Tibial nerve (tissue), 4 donors: ENCODE data around the gene SLC25A48. TPM values are rescaled to one million over a fixed set of nuclear protein-coding genes. Genes with fewer than 3 reads are reported as not detected.

Source experiments
- DNase-seq, 2 donors: peaks; one replicate each; pipeline ENCODE4 v3.0.0-alpha.2; 2019; ENCODE audit warnings: low spot score in 2 of 2
- H3K27ac ChIP-seq, 4 donors: fragments of 200-600 bp; sonication (generic) in 3 of 4; one replicate each; pipeline ENCODE4 v1.5.1; 2017 to 2019; ENCODE audit warnings: mild to moderate bottlenecking in 1 of 4
- H3K27me3 ChIP-seq, 2 donors: fragments of 200-600 bp; sonication (generic) in 1 of 2; one replicate each; pipeline versions ENCODE4 v1.5.1 to v1.6.0; 2017 to 2019
- H3K36me3 ChIP-seq, 3 donors: fragments of 200-600 bp; sonication (generic); one replicate each; pipeline ENCODE4 v1.5.1; 2018 to 2019
- H3K4me1 ChIP-seq, 4 donors: fragments of 200-600 bp; sonication (generic) in 3 of 4; one replicate each; pipeline ENCODE4 v1.5.1; 2017 to 2019
- H3K4me3 ChIP-seq, 4 donors: fragments of 200-600 bp; sonication (generic) in 3 of 4; one replicate each; pipeline ENCODE4 v1.5.1; 2017 to 2019; ENCODE audit warnings: mild to moderate bottlenecking in 1 of 4, moderate library complexity in 1 of 4
- H3K9me3 ChIP-seq, 4 donors: fragments of 200-600 bp; sonication (generic) in 3 of 4; one replicate each; pipeline ENCODE4 v1.5.1; 2017 to 2019
- CTCF ChIP-seq, 5 experiments: fragments of 200-600 bp in 3 of 5; fragments of 450-650 bp in 2 of 5; sonication (generic) in 3 of 5; IDR thresholded peaks; one replicate each; pipeline ENCODE4 v1.5.1; 2016 to 2019; ENCODE audit warnings: antibody characterized with exemption in 5 of 5, mild to moderate bottlenecking in 3 of 5, moderate library complexity in 2 of 5
- EP300 ChIP-seq, 2 donors: sonication (generic); formaldehyde crosslinking; IDR thresholded peaks; one replicate each; pipeline ENCODE4 v1.6.1; 2017; ENCODE audit warnings: antibody characterized with exemption in 2 of 2, mild to moderate bottlenecking in 1 of 2
- POLR2A ChIP-seq, 2 donors: fragments of 450-650 bp; IDR thresholded peaks; one replicate each; pipeline ENCODE4 v1.6.1; 2017; ENCODE audit warnings: antibody characterized with exemption in 2 of 2, mild to moderate bottlenecking in 2 of 2, moderate library complexity in 2 of 2
- WGBS, 2 donors: methylation state at CpG; one replicate each; pipeline ENCODE4 v1.1.5; 2018; 5-methylcytosine and 5-hydroxymethylcytosine counted together
- total RNA-seq, 4 donors: library from RNA; depleted of rRNA; stranded (reverse); fragments of >200 nt; gene quantifications; one replicate each; pipeline ENCODE4 v1.1.0, GENCODE V29; 2016

Gene SLC25A48
- total RNA-seq, 4 donors from 2014 or later = 59.4 to 91.2 (median 72.1) TPM

DNA sequence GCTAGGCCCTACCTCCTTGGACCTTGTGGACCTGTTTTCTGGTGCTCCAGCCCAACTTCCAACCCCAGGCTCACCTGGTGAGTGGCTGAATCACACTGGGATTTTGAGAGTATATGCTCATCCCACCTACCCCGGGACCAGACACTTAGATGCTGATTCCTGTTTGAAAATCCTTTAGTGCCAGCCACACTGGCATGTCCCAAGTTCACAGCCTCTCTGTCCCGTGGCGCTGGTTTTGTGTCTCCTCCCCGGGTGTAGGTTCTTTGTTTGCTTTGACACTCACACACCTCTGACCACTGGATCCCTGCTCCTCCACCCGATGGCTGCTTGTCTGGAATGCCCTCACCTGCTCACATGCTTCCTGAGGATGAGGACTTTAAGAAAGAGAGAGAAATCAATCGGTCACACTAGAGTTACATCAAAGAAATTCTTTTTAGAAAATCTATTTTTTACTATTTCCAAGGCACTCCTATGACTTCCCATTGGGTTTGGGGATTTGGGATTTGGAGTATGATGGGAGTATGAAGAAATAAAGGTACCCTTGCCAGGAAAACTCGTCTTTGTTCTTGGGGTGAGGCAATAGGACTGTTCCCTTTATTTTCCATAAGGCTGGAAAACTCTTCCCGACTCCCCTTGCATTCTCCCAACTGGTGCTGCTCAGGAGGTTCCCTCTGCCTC lies 7.3 kb upstream of the SLC25A48 start:
- TF ChIP-seq CTCF (IDR thresholded peaks at IDR 0.05) (no peak), EP300 (IDR thresholded peaks at IDR 0.05) (no peak), POLR2A (IDR thresholded peaks at IDR 0.05) (no peak)
- H3K36me3 ChIP-seq = no peaks in the 10 kb centered on the region
- no peaks in the 10 kb centered on the region for H3K9me3 ChIP-seq
- H3K4me1 ChIP-seq = peaks cover 0 to 7% (median 0%) of the 10 kb centered on the region in 4 donors
- peaks cover 0 to 3% of the 10 kb centered on the region in 2 donors for H3K27me3 ChIP-seq
- no peak overlapping the region for H3K27ac ChIP-seq
- WGBS, 2 donors = 57 to 77% methylated on average over 8 of the region's 8 CpGs
- DNase-seq = no peak
- no peak overlapping the region for H3K4me3 ChIP-seq

- Histone ChIP-seq H3K27ac (no peak overlapping the region), H3K36me3 (no peaks in the 10 kb centered on the region), H3K9me3 (no peaks in the 10 kb centered on the region), H3K4me3 (no peak overlapping the region), H3K4me1 (peaks cover 0 to 7% (median 0%) of the 10 kb centered on the region in 4 donors), H3K27me3 (peaks cover 0 to 5% of the 10 kb centered on the region in 2 donors)
- no peak for DNase-seq
- TF ChIP-seq POLR2A (IDR thresholded peaks at IDR 0.05) = no peak
- TF ChIP-seq CTCF (IDR thresholded peaks at IDR 0.05) = no peak
- no peak for TF ChIP-seq EP300 (IDR thresholded peaks at IDR 0.05)
- WGBS, 2 donors = 64 to 82% methylated on average over 9 to 10 of the region's 10 CpGs
Observed at GRCh38 chr5:135827965-135828781, 6.3 kb upstream of the SLC25A48 start.

DNA sequence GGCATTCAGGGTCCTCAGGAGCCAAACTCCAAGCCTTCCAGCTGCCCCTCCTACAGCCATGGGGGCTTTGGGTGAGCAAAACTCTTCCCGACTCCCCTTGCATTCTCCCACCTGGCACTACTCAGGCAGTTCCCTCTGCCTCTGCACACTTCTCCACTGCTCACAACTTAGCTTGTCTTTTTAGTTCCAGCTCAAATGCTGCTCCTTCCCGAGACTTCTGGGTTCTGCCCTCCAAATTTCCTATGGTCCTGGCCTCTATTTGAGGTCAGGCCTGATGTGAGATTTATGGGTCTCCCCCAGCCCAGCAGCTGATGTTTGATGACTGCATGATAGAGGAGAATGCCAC lies 5.7 kb upstream of the SLC25A48 start:
- no peak overlapping the region for H3K4me3 ChIP-seq
- H3K27ac ChIP-seq = no peak overlapping the region
- 82 to 86% methylated on average over 2 of the region's 2 CpGs for WGBS, 2 donors
- no peaks in the 10 kb centered on the region for H3K9me3 ChIP-seq
- H3K27me3 ChIP-seq = peaks cover 0 to 8% of the 10 kb centered on the region in 2 donors
- H3K4me1 ChIP-seq = peaks cover 0 to 7% (median 0%) of the 10 kb centered on the region in 4 donors
- TF ChIP-seq EP300 (IDR thresholded peaks at IDR 0.05) (no peak), CTCF (IDR thresholded peaks at IDR 0.05) (no peak), POLR2A (IDR thresholded peaks at IDR 0.05) (no peak)
- no peaks in the 10 kb centered on the region for H3K36me3 ChIP-seq
- DNase-seq = no peak

GRCh38 chr5:135829179-135829578 lies 5.3 kb upstream of the SLC25A48 start:
- TF ChIP-seq CTCF (IDR thresholded peaks at IDR 0.05) (no peak), POLR2A (IDR thresholded peaks at IDR 0.05) (no peak), EP300 (IDR thresholded peaks at IDR 0.05) (no peak)
- no peaks in the 10 kb centered on the region for H3K36me3 ChIP-seq
- peaks cover 0 to 11% (median 0%) of the 10 kb centered on the region in 4 donors for H3K4me1 ChIP-seq
- H3K9me3 ChIP-seq = no peaks in the 10 kb centered on the region
- no peak for DNase-seq
- WGBS, 2 donors = 82 to 85% methylated on average over 7 of the region's 7 CpGs
- H3K4me3 ChIP-seq = no peak overlapping the region
- peaks cover 0 to 13% of the 10 kb centered on the region in 2 donors for H3K27me3 ChIP-seq
- no peak overlapping the region for H3K27ac ChIP-seq
